ENCODE measurements around the gene MRPL11.
A peak's percentile ranks its signal among the peaks of the same experiment; 100 is the strongest.
"Not testable (repeated sequence)": the region's sequence is repeated elsewhere in the genome, so short reads cannot be mapped to it uniquely, and the experiment has no call there.

The MRPL11 gene

DNA sequence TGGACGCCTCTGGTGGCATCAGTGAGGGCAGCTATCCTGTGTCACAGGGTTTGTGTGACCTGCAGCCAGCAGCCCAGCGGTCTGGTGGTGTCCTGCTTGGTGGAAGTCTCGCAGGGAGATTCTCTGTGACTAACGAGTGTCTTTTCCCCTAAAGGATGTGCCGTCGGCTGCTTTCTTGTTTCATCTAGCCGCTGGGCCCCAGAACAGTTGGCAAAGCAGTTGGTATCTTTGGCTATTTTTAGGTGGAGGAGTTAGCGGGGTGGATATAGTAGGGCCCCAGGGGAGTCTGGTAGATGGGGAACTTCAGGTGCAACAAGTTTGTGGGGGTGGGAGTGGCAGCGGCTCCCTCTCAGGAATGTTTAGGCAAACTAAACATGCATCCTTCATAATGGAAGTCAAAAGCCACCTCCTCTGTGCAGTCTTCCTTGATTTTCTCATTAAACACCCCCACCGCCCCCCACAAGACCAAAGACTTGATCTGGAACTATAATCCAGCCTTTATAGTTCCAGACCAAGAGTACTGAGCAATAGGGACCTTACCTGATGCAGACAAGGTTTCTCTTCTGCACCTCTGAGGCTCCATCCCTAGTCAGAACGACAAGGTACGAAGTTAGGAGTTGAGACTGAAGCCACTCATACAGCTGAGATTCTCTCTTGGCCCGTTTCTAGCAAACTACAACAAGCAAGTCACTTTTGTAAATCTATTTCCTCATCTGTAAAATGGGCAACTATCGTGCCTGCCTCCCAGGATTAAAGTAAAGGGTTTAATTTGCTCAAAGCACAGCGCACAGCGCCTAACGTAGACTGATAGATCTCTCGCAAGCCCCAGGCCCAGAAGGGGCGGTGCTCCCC lies 27.0 kb upstream of the MRPL11 start:
- no peaks in the 10 kb centered on the region for H3K79me2 ChIP-seq (ENCODE audit: insufficient read depth, low read depth)
- H3K27me3 ChIP-seq (ENCODE audit: insufficient read depth, low read depth): no peaks in the 10 kb centered on the region
- no peaks in the 10 kb centered on the region for H3K36me3 ChIP-seq (ENCODE audit: insufficient read depth)
- no peak overlapping the region for H3K9ac ChIP-seq
- H3K4me1 ChIP-seq (ENCODE audit: low read depth, poor library complexity, severe bottlenecking): peaks cover 5% of the 10 kb centered on the region
- H3K4me2 ChIP-seq: peak overlapping the region; percentile 74
- H2AFZ ChIP-seq (ENCODE audit: low read depth): peak overlapping the region; percentile 91
- no peak overlapping the region for H3K27ac ChIP-seq
- no peak overlapping the region for H3K4me3 ChIP-seq (IDR thresholded peaks at IDR 0.05; ENCODE audit: insufficient read depth, low read depth, low read length)
- TF ChIP-seq, protein P1, sequence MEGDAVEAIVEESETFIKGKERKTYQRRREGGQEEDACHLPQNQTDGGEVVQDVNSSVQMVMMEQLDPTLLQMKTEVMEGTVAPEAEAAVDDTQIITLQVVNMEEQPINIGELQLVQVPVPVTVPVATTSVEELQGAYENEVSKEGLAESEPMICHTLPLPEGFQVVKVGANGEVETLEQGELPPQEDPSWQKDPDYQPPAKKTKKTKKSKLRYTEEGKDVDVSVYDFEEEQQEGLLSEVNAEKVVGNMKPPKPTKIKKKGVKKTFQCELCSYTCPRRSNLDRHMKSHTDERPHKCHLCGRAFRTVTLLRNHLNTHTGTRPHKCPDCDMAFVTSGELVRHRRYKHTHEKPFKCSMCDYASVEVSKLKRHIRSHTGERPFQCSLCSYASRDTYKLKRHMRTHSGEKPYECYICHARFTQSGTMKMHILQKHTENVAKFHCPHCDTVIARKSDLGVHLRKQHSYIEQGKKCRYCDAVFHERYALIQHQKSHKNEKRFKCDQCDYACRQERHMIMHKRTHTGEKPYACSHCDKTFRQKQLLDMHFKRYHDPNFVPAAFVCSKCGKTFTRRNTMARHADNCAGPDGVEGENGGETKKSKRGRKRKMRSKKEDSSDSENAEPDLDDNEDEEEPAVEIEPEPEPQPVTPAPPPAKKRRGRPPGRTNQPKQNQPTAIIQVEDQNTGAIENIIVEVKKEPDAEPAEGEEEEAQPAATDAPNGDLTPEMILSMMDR (conservative IDR thresholded peaks at IDR 0.05; ENCODE audit: low read depth, low read length): no peak
- H4K20me1 ChIP-seq (ENCODE audit: insufficient read depth): no peaks in the 10 kb centered on the region

DNA sequence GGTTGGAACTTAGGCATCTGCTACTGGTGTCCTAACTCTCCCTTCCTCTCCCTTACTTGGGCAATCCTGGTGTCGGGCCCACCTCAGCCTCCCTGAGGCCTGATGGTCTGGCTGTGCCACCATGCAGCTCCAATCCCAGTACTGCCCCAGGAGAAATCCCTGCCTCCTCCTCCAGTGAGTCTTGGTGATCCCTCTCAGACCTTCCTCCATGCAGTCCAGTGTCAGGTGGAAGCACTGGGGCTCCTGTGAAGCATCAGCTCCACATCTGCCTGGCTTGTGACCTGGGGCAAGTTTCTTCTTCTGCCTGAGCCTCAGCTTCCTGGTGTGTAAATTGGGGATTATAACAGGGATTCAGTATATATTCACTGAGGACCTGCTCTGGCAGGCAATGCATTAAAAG lies 26.3 kb upstream of the MRPL11 start:
- no peaks in the 10 kb centered on the region for H3K36me3 ChIP-seq (ENCODE audit: insufficient read depth)
- H2AFZ ChIP-seq (ENCODE audit: low read depth): no peak overlapping the region
- no peaks in the 10 kb centered on the region for H3K79me2 ChIP-seq (ENCODE audit: insufficient read depth, low read depth)
- peaks cover 5% of the 10 kb centered on the region for H3K4me1 ChIP-seq (ENCODE audit: low read depth, poor library complexity, severe bottlenecking)
- TF ChIP-seq, protein P1 (conservative IDR thresholded peaks at IDR 0.05; ENCODE audit: low read depth, low read length): no peak
- H3K9ac ChIP-seq: no peak overlapping the region
- no peaks in the 10 kb centered on the region for H3K27me3 ChIP-seq (ENCODE audit: insufficient read depth, low read depth)
- no peak overlapping the region for H3K4me3 ChIP-seq (IDR thresholded peaks at IDR 0.05; ENCODE audit: insufficient read depth, low read depth, low read length)
- no peaks in the 10 kb centered on the region for H4K20me1 ChIP-seq (ENCODE audit: insufficient read depth)
- H3K27ac ChIP-seq: no peak overlapping the region
- H3K4me2 ChIP-seq: no peak overlapping the region

DNA sequence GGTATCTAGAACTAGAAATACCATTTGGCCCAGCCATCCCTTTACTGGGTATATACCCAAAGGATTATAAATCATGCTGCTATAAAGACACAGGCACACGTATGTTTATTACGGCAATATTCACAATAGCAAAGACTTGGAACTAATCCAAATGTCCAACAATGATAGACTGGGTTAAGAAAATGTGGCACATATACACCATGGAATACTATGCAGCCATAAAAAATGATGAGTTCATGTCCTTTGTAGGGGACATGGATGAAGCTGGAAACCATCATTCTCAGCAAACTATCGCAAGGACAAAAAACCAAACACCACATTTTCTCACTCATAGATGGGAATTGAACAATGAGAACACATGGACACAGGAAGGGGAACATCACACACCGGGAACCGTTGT lies 25.5 kb upstream of the MRPL11 start:
- H2AFZ ChIP-seq (ENCODE audit: low read depth); H3K9ac ChIP-seq: not testable (repeated sequence)

DNA sequence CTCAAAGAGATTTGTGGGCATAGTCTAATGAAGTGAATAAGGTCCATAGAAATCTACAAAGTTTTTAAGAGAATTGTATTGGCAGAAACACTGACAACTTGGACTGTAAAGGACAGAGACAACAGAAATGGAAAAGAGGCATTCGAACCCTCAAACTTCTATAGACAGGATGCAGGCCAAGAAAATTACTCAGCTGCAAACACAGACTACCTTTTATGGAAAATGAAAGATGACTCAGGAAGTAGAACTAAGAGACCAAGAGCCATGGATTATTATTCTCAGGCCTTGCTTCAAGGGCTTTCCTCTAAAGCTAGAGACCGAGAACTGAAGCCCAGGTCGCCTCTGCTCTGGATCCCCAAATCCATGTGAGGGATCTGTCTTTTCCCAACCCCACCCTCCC lies 24.3 kb upstream of the MRPL11 start:
- Histone ChIP-seq H3K27ac (no peak overlapping the region), H4K20me1 (ENCODE audit: insufficient read depth) (no peaks in the 10 kb centered on the region), H3K79me2 (ENCODE audit: insufficient read depth, low read depth) (no peaks in the 10 kb centered on the region), H3K4me1 (ENCODE audit: low read depth, poor library complexity, severe bottlenecking) (peaks cover 16% of the 10 kb centered on the region), H3K4me2 (no peak overlapping the region), H3K9ac (no peak overlapping the region), H2AFZ (ENCODE audit: low read depth) (no peak overlapping the region), H3K4me3 (IDR thresholded peaks at IDR 0.05; ENCODE audit: insufficient read depth, low read depth, low read length) (no peak overlapping the region), H3K27me3 (ENCODE audit: insufficient read depth, low read depth) (no peaks in the 10 kb centered on the region), H3K36me3 (ENCODE audit: insufficient read depth) (no peaks in the 10 kb centered on the region)
- TF ChIP-seq, protein P1 (conservative IDR thresholded peaks at IDR 0.05; ENCODE audit: low read depth, low read length): no peak

More for the DNA sequence above, 25.5 kb upstream of the MRPL11 start:
- H3K4me1 ChIP-seq (ENCODE audit: low read depth, poor library complexity, severe bottlenecking): peaks cover 12% of the 10 kb centered on the region
- not testable (repeated sequence) for H3K27ac ChIP-seq; H3K79me2 ChIP-seq (ENCODE audit: insufficient read depth, low read depth); H3K27me3 ChIP-seq (ENCODE audit: insufficient read depth, low read depth); H4K20me1 ChIP-seq (ENCODE audit: insufficient read depth); H3K4me2 ChIP-seq; H3K4me3 ChIP-seq (IDR thresholded peaks at IDR 0.05; ENCODE audit: insufficient read depth, low read depth, low read length); H3K36me3 ChIP-seq (ENCODE audit: insufficient read depth)

DNA sequence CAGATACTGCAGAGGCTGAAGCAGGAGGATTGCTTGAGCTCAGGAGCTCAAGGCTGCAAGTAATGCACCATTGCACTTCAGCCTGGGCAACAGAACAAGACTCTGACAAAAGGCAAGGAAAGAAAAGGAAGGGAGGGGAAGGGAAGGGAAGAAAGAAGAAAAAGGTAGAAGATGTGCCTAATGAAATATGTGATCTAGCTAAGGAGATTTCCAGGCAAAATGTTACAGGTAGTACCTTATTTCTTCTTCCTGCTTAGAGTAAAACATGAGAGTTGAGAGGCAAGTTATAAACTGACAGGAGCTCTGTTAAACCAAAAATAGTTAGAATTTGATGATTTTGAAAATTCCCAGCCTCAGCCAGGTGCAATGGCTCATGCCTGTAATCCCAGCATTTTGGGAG lies 23.4 kb upstream of the MRPL11 start:
- Histone ChIP-seq H3K9ac (no peak overlapping the region), H3K27me3 (ENCODE audit: insufficient read depth, low read depth) (no peaks in the 10 kb centered on the region), H2AFZ (ENCODE audit: low read depth) (no peak overlapping the region), H3K4me2 (no peak overlapping the region), H3K4me3 (IDR thresholded peaks at IDR 0.05; ENCODE audit: insufficient read depth, low read depth, low read length) (no peak overlapping the region), H3K79me2 (ENCODE audit: insufficient read depth, low read depth) (no peaks in the 10 kb centered on the region), H3K36me3 (ENCODE audit: insufficient read depth) (no peaks in the 10 kb centered on the region), H3K27ac (no peak overlapping the region), H3K4me1 (ENCODE audit: low read depth, poor library complexity, severe bottlenecking) (peaks cover 11% of the 10 kb centered on the region), H4K20me1 (ENCODE audit: insufficient read depth) (no peaks in the 10 kb centered on the region)
- TF ChIP-seq, protein P1 (conservative IDR thresholded peaks at IDR 0.05; ENCODE audit: low read depth, low read length): no peak
